HG03108 (cell line): ENCODE data around the gene KRTAP22-2.

Experiments
- ATAC-seq: cut with Tn5 transposase; IDR thresholded peaks from one replicate; pipeline ENCODE4 v1.9.1; 2021; ENCODE audit warnings: moderate library complexity; ENCODE audit not compliant: unreplicated experiment

The KRTAP22-2 gene

DNA sequence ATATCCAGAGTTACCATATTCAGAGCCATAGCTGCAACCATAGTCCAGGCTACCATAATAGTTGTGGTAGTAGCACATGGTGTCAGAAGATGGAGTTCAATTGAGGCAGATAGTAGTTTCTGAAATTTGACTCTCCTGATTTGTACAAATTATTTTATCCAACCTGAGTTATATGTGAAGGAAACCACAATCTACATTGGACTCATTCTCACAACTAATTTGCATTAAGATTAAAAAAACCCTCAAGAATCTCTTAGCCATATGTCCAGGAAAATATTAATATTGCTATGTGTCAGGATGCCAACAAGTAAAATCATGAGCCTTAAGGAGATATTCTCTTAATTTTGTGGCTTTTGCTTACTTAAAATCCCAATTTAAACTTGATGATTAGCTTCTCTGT lies at the start of gene KRTAP22-2:
Gene KRTAP22-2, minus strand, starts transcription at position 101 of the 400 bp plus-strand sequence.
- no peak for ATAC-seq

DNA sequence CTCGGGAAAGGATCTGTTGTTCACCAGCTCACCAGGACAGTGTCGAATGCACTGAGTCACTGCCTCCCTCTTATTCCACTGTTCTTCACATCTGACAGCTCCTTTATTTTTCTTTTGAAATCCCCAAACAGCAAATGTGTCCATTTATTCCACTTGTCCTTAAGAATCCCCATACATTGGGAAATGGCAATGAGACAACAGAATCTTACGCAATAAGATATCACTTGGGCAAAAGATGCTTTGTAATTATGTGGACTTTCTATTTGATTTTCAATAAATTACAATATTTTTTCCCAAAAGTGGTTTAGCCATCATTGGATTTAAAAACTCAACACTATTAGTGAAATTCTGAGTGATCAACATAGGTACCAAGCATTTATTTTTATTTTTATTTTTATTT lies 48.5 kb upstream of the KRTAP22-2 start:
- ATAC-seq, result no peak

DNA sequence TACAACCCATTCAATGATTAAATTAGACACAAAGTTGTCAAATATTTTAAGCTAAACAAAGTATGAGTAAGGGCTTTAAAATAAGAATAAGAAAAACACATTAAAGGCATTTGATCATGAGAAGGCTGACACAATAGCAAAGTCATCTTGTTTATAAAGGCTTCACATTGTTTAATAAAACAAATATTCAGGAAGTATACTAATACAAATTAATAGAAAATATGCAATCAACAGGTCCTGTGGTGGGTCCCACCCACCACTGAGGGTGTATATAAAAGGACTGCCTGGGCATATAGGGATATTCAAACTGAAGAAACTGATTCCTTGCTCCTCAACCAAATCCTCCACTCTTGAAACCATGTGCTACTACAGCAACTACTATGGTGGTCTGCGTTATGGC lies 44.7 kb upstream of the KRTAP22-2 start, which contains the start of gene KRTAP20-2:
Gene KRTAP20-2, plus strand, starts transcription at position 301 of the 400 bp plus-strand sequence. Its CDS starts 58 bp downstream, at position 359.
- no peak for ATAC-seq

DNA sequence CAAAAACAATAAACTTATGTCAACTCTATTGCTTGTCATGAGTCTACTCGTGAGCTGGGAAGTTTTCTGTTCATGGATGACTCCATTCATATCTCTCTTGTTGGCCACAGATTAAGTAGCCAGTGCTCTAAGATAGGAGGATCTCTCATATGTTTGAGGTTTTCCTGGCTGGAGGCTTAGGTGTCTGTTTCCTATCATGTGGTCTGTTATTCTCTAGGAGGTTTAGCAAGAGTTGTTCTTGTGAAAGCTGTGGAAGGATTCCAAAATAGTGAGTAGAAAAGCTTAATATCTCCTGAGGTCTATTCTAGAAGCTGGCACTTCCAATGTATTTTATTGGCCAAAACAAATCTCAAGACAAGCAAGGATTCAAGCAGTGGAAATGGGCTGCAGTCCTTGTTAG lies 39.0 kb upstream of the KRTAP22-2 start:
- no peak for ATAC-seq

DNA sequence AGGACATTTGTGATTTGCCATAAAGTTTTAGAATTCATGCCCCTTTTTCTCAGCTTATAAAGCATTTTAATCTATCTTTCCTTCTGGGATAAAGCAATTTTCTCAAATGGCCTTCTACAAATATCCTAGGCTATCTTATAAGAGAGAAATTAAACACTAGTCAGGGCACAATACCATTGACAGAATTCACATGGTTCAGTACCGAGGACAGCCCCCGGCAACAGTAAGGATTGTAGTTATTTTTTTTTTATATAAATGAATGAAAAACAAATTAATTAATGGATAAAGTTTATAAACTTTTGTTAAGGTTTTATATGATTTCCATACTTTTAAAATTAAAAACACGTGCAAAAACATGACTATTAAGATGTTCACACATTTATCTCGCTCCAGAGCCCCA lies 37.9 kb upstream of the KRTAP22-2 start:
- no peak for ATAC-seq

DNA sequence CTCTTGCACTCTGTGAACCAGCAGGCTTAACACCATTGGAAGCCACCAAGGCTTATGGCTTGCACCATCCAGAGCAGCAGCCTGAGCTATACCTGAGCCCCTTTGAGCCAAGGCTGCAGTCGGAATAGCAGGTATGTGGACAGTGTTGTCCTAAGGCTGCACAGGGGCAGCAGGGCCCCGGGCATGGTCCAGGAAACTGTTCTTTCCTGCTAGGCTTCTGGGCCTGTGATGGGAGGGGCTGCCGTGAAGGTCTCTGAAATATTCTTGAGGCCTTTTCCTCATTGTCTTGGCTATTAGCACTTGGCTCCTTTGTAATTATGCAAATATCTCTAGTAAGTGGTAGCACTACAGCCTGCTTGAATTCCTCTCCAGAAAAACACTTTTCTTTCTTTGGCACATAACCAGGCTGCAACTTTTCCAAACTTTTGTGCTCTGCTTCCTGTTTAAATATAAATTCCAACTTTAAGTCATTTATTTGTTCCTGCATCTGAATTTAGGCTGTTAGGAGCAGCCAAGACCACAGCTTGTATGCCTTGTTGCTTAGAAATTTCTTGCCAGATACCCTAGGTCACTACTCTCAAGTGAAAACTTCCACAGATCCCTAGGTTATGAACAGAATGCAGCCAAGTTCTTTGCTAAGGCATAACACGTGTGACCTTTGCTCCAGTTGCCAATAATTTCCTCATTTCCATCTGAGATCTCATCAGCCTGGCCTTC lies 35.4 kb upstream of the KRTAP22-2 start:
- ATAC-seq, result no peak

DNA sequence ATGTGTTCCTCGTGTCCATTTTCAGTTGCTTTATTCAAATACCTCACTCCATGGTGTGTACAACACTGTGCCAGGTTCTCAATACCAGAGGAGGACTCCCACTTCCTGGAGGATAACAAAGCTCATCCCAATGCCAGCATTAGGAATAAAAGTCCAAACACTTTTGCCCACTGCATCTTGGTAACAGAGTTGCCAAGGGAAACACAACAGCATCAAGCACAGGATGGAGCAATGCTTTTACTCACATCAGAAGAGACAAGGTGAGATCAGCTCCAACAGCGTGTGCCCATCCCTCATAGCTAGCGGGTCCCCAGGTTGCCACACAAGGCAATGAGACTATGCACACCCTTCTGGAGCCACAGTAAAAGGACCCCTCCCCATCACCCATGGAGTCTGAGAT lies 33.2 kb upstream of the KRTAP22-2 start:
- no peak for ATAC-seq

DNA sequence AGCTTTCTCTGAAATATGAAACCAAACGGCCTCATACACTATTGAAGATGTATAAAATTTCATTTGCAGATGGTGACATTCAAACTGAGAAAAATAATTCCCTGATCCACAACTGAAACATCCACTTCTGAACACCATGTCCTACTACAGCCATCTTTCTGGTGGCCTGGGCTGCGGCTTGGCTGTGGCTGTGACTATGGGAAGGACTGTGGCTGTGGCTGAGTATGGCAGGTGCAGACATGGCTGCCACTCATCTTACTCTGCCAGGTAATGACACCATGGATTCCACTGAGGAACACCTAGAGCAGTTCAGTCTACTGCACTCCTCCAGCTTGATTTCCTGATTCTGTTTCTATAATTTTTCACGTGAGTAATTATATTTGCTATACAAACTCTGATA lies 30.3 kb upstream of the KRTAP22-2 start, which contains the start of gene KRTAP20-4:
Gene KRTAP20-4, plus strand, starts transcription at position 106 of the 400 bp plus-strand sequence.
- no peak for ATAC-seq

DNA sequence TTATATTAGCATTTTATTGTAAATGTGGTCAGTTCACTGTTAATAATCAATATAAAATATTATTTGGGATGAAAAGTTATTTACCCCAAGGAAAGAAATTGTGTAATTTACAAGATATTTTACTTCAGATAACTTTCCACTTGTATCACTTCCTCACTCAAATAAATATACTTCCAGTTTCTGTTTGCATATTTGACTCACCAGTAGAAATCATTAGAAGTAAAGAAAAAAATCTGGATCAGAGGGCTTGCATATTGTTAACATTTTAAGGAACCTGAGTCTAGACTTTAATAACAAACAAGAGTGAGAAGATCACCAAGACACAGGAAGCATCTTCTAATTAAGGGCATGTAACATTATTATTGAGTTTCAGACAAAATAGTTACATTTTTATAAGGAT lies 29.9 kb upstream of the KRTAP22-2 start:
- no peak for ATAC-seq

DNA sequence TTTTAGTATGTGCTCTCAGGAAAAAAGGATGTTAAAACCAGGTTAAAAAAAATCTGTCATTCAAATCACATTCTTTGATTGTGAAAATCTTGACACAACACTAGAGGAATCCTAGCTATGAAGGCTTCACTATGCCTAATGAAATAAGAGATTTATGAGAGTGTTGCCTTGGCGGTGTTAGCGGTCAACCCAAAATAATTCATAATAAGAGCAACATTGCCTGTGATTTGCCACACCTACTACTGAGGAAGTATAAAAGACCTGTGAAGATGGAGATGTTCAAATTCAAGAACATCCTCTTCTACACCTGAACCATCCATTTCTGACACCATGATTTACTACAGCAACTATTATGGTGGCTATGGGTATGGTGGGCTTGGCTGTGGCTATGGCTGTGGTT lies 25.9 kb upstream of the KRTAP22-2 start, which contains the start of gene KRTAP20-1:
Gene KRTAP20-1, plus strand, starts transcription at position 301 of the 400 bp plus-strand sequence. Its CDS starts 30 bp downstream, at position 331.
- no peak for ATAC-seq

DNA sequence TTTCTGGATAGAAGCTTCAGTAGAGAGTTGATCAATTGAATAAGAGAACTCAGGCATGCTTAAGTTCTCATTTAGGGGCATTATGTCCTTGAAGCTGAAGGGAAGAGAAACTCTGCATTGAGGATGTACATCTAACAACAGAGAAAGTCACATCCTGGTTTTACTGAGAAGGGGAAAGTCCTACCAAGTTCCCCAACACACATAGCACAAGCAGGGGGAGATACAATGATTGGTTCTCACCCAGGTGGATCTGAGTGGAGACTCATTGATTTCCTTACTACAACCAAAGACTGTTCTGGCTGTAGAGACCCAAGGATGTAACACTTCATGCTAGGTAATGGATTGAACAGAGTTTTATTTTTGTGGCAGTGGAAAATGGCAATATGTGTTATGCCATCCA lies 25.0 kb upstream of the KRTAP22-2 start:
- ATAC-seq, result no peak

DNA sequence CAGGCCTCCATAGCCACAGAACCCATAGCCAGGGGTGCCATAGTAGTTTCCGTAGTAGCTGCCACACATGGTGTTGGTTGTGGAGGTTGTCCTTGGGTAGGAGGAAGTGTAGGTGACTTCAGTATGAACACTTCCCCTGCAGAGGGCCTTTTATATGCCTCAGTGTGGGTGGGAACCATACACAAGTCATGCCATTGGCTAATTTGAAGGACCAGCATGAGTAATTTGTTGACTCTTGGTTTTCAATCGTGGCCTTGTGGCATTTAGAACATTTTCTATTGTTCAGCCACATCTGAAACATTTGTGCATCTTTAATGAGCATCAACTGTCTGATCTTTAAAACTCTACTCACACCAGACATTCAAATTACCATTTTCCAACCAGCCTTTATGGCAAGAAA lies 23.6 kb upstream of the KRTAP22-2 start, which contains the start of gene KRTAP6-1:
Gene KRTAP6-1, minus strand, starts transcription at position 95 of the 400 bp plus-strand sequence. Its CDS starts 26 bp downstream, at position 69.
- no peak for ATAC-seq

DNA sequence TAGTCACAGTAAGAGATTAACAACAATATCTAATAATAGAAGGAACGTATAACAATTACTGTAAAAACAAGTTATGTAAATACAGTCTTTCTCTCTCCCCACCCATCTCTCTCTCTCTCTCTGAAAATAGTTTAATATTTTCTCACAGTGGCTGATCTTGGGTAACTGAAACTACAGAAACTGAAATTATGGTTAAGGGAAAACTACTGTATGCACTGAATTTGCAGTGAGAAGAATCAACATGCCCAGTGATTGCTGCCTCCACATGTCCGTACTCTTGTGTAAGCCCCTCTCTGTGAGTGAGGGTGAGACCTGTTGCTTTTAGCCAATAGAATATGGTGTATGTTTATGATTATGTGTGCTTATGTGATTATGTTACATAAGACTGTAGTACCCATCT lies 21.9 kb upstream of the KRTAP22-2 start:
- no peak for ATAC-seq

DNA sequence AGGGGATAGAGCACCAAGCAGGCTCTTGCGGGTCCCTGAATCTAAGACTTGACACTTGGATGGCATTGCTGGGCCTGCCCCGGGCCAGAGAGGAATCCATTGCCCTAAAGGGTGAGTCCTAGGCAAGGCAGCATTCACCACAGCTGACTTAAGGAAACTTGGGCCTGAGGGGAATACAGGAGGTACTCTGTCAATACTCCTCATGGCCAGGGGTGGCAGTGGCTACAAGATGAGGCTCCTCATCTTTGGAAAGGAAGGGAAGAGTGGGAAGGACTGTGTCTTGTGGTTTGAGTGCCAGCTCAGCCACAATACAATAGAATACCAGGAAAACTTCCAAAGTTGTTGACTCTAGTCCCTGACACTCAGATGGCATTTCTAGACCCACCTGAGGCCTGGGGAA lies 15.8 kb upstream of the KRTAP22-2 start:
- no peak for ATAC-seq

DNA sequence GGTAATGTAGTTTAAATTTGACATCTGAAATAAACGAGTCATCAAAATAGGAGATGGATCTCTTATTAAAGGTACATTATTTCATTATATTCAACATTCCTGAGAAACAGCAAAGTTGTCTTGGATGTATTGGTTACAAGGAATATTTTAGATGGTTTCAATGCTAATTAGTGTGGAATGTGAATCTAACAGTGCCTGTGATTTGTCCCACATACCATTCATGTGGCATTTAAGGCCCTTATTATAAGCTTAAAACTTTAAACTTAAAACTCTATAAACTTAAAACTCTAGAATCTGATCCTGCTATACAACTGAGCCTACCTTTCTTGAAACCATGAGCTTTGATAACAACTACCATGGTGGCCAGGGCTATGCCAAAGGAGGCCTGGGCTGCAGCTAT lies 10.6 kb upstream of the KRTAP22-2 start, which contains the start of gene KRTAP22-1:
Gene KRTAP22-1, plus strand, starts transcription at position 301 of the 400 bp plus-strand sequence.
- ATAC-seq, result no peak

DNA sequence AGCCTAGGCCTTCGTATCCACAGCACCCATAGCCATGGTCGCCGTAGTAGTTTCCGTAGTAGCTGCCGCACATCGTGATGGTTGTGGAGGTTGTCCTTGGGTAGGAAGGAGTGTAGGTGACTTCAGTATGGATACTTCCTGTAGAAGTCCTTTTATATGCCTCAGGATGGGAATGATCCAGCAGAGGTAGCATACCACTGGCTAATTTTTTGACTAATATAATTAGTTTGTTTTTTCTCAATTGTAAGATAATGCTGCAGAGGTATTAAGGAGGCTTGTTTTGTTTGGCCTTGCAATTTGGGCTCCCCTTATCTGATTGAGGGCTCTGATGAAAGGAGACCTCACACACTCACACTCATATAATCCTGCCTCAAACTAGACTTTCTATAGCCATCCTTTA lies 8.6 kb upstream of the KRTAP22-2 start, which contains the start of gene KRTAP6-2:
Gene KRTAP6-2, minus strand, starts transcription at position 101 of the 400 bp plus-strand sequence. Its CDS starts 28 bp downstream, at position 73.
- no peak for ATAC-seq

DNA sequence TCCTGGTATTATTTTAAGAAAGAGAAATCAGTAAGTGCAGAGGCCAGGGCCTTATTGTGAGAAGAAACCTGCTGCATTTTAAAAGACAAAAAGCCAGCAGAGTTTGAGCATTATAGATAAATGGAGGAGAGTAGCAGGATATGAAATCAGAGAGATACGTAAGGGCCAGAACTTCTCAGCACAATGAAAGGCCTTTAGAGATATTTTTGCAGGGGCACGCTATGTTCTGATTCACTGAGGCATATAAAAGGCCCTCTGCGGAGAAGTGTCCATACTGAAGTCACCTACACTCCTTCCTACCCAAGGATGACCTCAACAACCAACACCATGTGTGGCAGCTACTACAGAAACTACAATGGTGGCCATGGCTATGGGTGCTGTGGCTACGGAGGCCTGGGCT lies 1.9 kb upstream of the KRTAP22-2 start, which contains the start of gene KRTAP6-3:
Gene KRTAP6-3, plus strand, starts transcription at position 301 of the 400 bp plus-strand sequence. Its CDS starts 6 bp downstream, at position 307.
- no peak for ATAC-seq

DNA sequence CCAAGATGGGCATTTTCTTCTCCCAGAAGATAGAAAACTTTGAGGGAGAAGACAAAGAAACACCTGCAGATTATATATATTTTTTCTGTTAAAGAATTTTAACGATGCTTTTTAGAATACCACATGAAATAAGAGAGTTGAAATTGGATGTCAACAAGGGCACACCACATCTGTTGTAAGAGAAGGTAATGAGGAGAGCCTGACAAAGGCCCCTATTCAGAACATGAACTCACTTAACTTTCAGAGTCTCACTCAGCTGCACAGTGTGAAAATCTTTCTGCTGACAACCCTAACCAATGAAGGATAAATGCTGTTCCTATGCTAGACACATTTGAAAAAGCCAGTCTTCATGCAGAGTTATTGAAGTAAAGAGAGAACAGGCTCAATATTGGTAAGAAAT lies 7.3 kb downstream of the KRTAP22-2 start:
- no peak for ATAC-seq

DNA sequence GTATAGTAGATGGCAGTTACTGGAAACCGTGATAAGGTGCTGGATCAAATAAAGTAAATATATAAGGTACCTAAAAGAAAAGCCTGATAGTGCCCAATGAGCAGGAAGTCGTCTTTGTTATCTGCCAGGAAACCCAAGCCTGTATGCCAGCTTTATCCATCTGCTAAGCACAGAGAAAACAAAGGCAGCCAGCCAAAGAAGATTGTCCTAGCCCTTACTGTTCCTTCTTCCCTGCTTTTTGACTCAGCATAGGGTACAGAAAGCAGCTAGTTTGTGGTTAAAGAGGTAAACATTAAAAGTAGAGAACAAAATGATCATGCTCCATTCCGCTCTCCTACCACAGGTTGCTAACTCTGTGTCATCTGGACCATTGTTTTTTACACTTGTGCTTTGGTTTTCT lies 10.1 kb downstream of the KRTAP22-2 start:
- no peak for ATAC-seq

DNA sequence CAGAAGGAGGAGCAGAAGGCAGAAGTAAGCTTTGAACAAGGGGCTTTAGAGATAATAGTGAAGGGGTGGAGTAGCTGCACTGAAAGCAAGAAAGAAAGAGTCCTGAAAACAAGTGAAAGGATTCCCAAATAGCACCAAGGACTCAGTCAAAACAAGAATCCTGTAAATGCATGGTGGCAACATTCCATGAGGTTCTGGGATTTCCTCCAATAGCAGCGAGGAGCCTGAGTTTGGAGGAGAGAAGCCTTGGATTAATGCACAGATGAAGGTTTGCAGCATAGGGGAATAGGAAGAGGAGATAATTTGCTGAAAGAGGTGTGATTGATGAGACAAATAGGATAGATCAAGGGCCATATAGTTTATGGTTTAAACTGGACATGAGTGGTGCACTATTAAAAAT lies 10.9 kb downstream of the KRTAP22-2 start:
- ATAC-seq, result no peak

DNA sequence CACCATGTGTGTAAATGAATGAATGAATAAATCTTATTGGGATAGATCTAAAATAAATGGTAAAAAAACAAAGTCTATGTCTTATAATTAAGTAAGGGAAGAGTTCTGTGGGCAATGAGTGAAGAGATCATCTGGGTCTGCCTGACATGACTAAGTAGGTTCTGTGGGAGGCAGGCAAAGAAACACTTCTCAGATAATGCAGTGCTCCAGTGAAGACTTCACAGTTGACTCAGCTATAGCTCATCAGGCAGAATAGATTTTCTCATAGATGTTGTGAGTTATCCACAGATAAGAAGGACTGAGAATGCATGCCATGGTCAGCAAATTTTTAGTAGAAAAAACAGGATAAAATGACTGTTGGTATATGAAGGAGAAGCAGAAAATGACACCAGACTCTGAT lies 12.4 kb downstream of the KRTAP22-2 start:
- no peak for ATAC-seq

DNA sequence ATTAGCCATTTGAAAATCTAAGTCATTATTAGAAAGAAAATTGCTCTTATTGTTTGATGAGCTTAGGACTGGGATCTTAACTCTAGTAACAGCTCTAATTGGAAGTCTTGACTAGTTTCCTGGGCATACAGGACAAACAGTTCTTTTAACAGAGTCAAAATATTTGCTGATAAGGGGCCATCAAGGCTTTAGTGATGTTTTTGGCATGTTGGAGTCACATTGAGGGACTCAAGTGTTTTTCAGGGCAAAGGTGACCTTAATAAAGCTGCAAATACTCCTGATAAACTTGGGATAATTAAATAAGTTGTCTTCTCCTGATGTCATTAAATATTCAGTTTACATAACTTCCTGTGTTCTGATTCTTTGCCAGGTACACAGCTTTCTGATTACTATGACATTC lies 22.6 kb downstream of the KRTAP22-2 start:
- no peak for ATAC-seq
